Esophagus squamous epithelium (tissue), 4 donors: ENCODE measurements around the gene RNF113B.

ENCODE experiments used
- CTCF ChIP-seq, 6 experiments: fragments of 450-650 bp in 4 of 6; fragments of 200-600 bp in 2 of 6; sonication (generic) in 2 of 6; IDR thresholded peaks; one replicate each; pipeline ENCODE4 v1.5.1; 2016 to 2019; ENCODE audit warnings: antibody characterized with exemption in 6 of 6, mild to moderate bottlenecking in 4 of 6, moderate library complexity in 4 of 6
- POLR2A ChIP-seq, 4 donors: fragments of 450-650 bp; IDR thresholded peaks; one replicate each; pipeline ENCODE4 v1.6.1; 2017; ENCODE audit warnings: antibody characterized with exemption in 4 of 4, mild to moderate bottlenecking in 4 of 4, moderate library complexity in 3 of 4

DNA sequence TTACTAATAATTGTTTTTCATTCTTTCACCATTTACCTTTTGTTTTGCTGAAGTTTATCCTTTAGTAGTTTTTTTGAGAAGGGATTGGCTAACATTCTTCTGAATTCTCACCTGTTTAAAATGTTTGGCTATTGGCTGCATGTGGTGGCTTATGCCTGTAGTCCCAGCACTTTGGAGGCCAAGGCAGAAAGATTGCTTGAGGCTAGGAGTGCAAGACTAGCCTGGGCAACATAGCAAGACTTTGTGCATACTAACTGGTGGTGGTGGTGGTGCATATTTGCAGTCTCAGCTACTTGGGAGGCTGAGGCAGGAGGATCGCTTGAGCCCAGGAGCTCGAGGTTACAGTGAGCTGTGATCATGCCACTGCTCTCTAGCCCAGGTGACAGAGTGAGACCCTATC lies 27.5 kb upstream of the RNF113B start:
- no peak for TF ChIP-seq CTCF (IDR thresholded peaks at IDR 0.05)
- no peak for TF ChIP-seq POLR2A (IDR thresholded peaks at IDR 0.05)
